ENCODE data around the gene TTLL13. TPM values are rescaled to one million over a fixed set of nuclear protein-coding genes. Genes with fewer than 3 reads are reported as not detected.

TTLL13 gene
- total and polyA plus RNA-seq, 9 donors = 0.04 to 0.33 (median 0.13) TPM; not detected in 4

DNA sequence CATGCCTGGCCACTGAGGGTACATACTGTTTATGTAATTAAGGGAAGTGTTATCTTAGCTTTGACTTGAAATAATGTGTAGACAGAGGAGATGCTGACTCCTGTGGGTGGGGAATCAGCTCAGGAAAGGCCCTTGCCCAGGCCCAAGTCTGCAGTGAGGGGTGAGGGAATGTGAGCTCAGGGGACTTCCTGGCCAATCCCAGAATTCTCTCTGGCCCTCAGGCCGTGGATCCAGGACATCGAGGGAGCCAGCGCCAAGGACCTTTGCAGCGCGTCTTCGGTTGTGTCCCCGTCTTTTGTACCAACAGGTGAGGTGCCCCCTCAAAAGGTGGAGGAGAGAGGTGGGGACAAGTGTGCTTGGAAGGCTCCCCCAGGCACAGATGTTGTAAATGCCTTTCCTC, 22.0 kb upstream of the TTLL13 start:
- intact Hi-C loops (cut with DNase I) = loop anchor here in 2 of 4 donors (10.0 kb wide), 3 partner anchors 143 to 333 kb away; partner anchors contain the start of gene AP3S2 (in 1 of the 2)
- TF ChIP-seq EP300 (IDR thresholded peaks at IDR 0.05) (no peak), POLR2A (IDR thresholded peaks at IDR 0.05) (no peak), CTCF (IDR thresholded peaks at IDR 0.05) (no peak)
- no peak overlapping the region for H3K4me3 ChIP-seq
- WGBS, 3 donors = 91 to 92% (median 91%) methylated on average over 7 of the region's 7 CpGs
- no peak for DNase-seq
- H3K9me3 ChIP-seq = no peaks in the 10 kb centered on the region
- H3K27ac ChIP-seq = no peak overlapping the region
- no peaks in the 10 kb centered on the region for H3K36me3 ChIP-seq
- no peaks in the 10 kb centered on the region for H3K27me3 ChIP-seq
- H3K4me1 ChIP-seq (ENCODE audit: insufficient read depth) = peaks cover 3% of the 10 kb centered on the region

- WGBS, 3 donors = 63 to 78% (median 73%) methylated on average over 28 to 38 of the region's 38 CpGs
- intact Hi-C loops (cut with DNase I) = loop anchor here in 2 of 4 donors (10.0 kb wide), 3 partner anchors 143 to 333 kb away; partner anchors contain the start of gene AP3S2 (in 1 of the 2)
- no peaks in the 10 kb centered on the region for H3K9me3 ChIP-seq
- H3K36me3 ChIP-seq = no peaks in the 10 kb centered on the region
- TF ChIP-seq EP300 (IDR thresholded peaks at IDR 0.05) = no peak
- TF ChIP-seq CTCF (IDR thresholded peaks at IDR 0.05) = no peak
- TF ChIP-seq POLR2A (IDR thresholded peaks at IDR 0.05) = no peak
- peaks cover 3% of the 10 kb centered on the region for H3K4me1 ChIP-seq (ENCODE audit: insufficient read depth)
- H3K27me3 ChIP-seq = no peaks in the 10 kb centered on the region
- no peak overlapping the region for H3K27ac ChIP-seq
- DNase-seq = no peak
- H3K4me3 ChIP-seq = no peak overlapping the region
Observed at GRCh38 chr15:90227816-90228772, 21.3 kb upstream of the TTLL13 start.

- no peak for DNase-seq
- TF ChIP-seq EP300 (IDR thresholded peaks at IDR 0.05) (no peak), CTCF (IDR thresholded peaks at IDR 0.05) (no peak), POLR2A (IDR thresholded peaks at IDR 0.05) (no peak)
- intact Hi-C loops (cut with DNase I) = loop anchor here in 2 of 4 donors (10.0 kb wide), 3 partner anchors 144 to 334 kb away; partner anchors contain the start of gene AP3S2 (in 1 of the 2)
- 66 to 72% (median 69%) methylated on average over 15 of the region's 15 CpGs for WGBS, 3 donors
- no peak overlapping the region for H3K4me3 ChIP-seq
- H3K27me3 ChIP-seq = no peaks in the 10 kb centered on the region
- peaks cover 3% of the 10 kb centered on the region for H3K4me1 ChIP-seq (ENCODE audit: insufficient read depth)
- no peak overlapping the region for H3K27ac ChIP-seq
- H3K9me3 ChIP-seq = no peaks in the 10 kb centered on the region
- H3K36me3 ChIP-seq = no peaks in the 10 kb centered on the region
Observed at GRCh38 chr15:90228960-90229359, 20.4 kb upstream of the TTLL13 start.

DNA sequence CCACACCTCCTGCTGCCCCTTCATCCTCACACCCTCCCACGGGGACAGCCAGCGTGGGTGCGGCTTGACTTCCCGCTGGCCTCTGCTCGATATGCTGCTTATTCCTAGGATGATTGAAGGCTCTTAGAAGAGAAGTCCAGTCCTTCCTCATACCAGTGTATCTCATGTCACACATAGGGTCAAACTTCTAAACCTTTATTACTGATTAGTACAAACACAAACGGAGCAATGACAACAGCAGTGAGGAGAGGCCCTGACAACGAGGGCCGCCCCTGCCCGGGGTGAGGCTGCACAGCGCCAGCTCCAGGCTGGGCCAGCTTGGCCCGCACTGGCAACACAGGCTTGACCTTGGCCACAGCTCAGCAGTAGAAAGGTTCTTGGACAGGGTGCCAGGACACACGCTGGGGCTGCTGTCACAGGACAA, 19.3 kb upstream of the TTLL13 start:
- Histone ChIP-seq H3K27me3 (no peaks in the 10 kb centered on the region), H3K36me3 (no peaks in the 10 kb centered on the region), H3K27ac (no peak overlapping the region), H3K4me3 (no peak overlapping the region), H3K9me3 (no peaks in the 10 kb centered on the region), H3K4me1 (ENCODE audit: insufficient read depth) (peaks cover 4% of the 10 kb centered on the region)
- intact Hi-C loops (cut with DNase I) = loop anchor here in 1 of 4 donors (5.0 kb wide), 1 partner anchor 68 kb away; no protein-coding TSS in a partner anchor
- 61 to 70% (median 69%) methylated on average over 12 of the region's 12 CpGs for WGBS, 3 donors
- DNase-seq = no peak
- TF ChIP-seq POLR2A (IDR thresholded peaks at IDR 0.05) = no peak
- TF ChIP-seq CTCF (IDR thresholded peaks at IDR 0.05) = no peak
- no peak for TF ChIP-seq EP300 (IDR thresholded peaks at IDR 0.05)
